Measurements from ENCODE around the gene LRIT2.

Gene LRIT2

GRCh38 chr10:84264611-84265141 is 39.3 kb upstream of the LRIT2 start:
- DNase-seq (ENCODE audit: low read depth), result peak; percentile 67
- no peak overlapping the region for H3K4me3 ChIP-seq (ENCODE audit: low read depth, low read length)
- peak; percentile 94 for TF ChIP-seq CTCF (IDR thresholded peaks at IDR 0.05; ENCODE audit: insufficient read depth, low read depth, low read length, missing control alignments)

GRCh38 chr10:84263716-84264115 is 38.4 kb upstream of the LRIT2 start:
- TF ChIP-seq CTCF (IDR thresholded peaks at IDR 0.05; ENCODE audit: insufficient read depth, low read depth, low read length, missing control alignments), result no peak
- no peak for DNase-seq (ENCODE audit: low read depth)
- no peak overlapping the region for H3K4me3 ChIP-seq (ENCODE audit: low read depth, low read length)

GRCh38 chr10:84262190-84262956 is 37.0 kb upstream of the LRIT2 start:
- DNase-seq (ENCODE audit: low read depth), result no peak
- no peak for TF ChIP-seq CTCF (IDR thresholded peaks at IDR 0.05; ENCODE audit: insufficient read depth, low read depth, low read length, missing control alignments)
- H3K4me3 ChIP-seq (ENCODE audit: low read depth, low read length), result no peak overlapping the region

DNA sequence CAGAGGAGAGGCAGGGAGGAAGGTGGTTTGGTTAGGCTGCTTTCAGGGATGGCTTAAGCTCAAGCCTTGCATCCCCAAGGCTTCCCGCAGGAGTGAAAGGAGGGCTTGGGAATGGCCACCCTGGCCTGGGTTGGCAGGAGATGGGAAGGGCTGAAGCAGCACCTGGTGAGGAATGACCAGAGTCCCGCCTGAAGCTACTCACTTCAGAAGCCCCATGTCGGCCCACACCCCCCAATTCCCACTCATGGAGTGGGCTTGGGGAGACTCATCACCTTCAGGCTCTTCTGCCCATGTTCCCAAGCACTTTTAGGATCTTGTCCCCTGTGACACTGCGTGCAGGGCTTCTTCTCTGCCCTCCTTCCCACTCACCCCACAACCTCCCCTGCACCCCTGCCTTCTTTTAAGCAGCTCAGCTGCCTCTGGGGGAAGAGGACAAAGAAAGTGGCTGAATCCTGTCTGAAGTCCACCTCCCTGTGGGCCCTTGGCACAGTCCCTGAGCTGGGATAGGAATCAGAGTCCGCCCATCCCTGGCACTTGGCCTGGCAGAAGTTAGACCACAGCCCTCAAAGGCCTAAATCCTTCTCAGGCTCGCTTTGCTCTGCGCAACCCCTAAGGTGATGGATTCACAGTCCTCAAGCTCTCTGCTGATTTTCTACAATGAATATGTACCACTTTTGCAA is 36.0 kb upstream of the LRIT2 start:
- no peak for TF ChIP-seq CTCF (IDR thresholded peaks at IDR 0.05; ENCODE audit: insufficient read depth, low read depth, low read length, missing control alignments)
- DNase-seq (ENCODE audit: low read depth), result no peak
- no peak overlapping the region for H3K4me3 ChIP-seq (ENCODE audit: low read depth, low read length)

- TF ChIP-seq CTCF (IDR thresholded peaks at IDR 0.05; ENCODE audit: insufficient read depth, low read depth, low read length, missing control alignments), result no peak
- DNase-seq (ENCODE audit: low read depth), result no peak
- H3K4me3 ChIP-seq (ENCODE audit: low read depth, low read length), result no peak overlapping the region
These were observed 32.8 kb upstream of the LRIT2 start for GRCh38 chr10:84258034-84258695.

DNA sequence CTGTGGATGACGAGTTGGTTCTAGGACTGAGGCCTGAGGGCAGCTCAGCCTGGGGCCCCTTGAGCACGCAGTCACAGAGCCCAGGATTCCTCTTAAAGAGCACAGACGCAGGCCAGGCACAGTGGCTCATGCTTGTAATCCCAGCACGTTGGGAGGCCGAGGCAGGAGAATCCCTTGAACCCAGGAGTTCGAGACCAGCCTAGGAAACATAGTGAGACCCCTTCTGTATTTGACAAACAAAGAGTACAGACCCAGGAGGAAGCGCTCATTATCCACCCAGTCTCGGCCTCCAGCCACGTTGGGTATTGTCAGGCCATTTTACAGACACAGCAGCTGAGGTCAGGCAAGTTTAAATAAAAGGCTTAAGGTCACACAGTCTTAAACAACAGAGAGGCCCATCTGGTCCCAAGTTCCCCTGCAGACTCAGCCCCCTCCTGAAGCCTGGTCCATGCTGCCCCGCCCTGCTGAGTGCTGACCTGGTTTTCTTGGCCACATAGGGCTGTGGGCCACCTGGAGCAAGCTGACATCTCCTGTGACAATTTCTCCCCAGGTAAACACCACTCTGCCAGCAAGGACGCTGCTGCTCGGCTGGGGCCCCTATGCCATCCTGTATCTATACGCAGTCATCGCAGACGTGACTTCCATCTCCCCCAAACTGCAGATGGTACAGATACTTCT is 32.1 kb upstream of the LRIT2 start:
- no peak for DNase-seq (ENCODE audit: low read depth)
- no peak overlapping the region for H3K4me3 ChIP-seq (ENCODE audit: low read depth, low read length)
- TF ChIP-seq CTCF (IDR thresholded peaks at IDR 0.05; ENCODE audit: insufficient read depth, low read depth, low read length, missing control alignments), result no peak

Measured in GM12865 (cell line).